KG1 (cell line): ENCODE results near the gene SND1.

Experiments
- DNase-seq: peaks from one replicate; lab custom pipeline; 2025; lab: John Stamatoyannopoulos, UW

The SND1 gene

DNA sequence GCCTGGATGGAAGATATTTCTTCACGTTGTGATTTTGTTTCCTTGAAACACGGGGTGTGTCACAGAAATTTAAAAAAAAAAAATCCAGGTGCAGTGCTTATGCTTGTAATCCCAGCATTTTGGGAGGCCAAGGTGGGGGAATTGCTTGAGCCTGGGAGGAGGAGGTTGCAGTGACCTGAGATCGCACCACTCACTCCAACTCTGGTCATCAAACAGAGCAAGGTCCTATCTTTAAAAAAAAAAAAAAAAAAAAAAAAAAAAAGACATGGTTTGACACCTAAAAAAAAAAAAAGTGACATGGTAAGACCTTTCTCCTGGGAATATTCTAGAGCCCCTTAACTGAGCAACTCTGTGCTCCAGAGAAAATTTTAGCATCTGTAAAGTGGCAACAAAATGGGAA is 388.2 kb downstream of the SND1 start:
- DNase-seq = no peak

DNA sequence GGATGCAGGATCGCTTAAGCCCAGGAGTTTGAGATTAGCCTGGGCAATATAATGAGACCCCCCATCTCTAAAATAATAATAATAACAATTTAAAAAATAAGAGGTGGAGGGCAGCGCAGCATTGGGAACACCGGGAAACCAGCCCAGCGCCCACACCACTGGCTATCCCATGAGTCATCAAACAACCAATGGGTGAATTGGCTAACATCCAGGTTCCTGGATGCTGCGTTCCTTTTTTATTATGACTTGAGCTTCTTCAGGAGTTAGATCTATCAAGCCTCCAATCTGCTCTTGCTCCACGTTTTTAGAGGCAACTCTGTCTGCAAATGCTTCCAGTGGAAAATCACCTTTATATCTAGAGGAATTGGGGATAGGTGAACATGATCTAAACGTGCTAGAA is 389.2 kb downstream of the SND1 start:
- DNase-seq = no peak

GRCh38 chr7:128042012-128042411 is 390.0 kb downstream of the SND1 start:
- no peak for DNase-seq

DNA sequence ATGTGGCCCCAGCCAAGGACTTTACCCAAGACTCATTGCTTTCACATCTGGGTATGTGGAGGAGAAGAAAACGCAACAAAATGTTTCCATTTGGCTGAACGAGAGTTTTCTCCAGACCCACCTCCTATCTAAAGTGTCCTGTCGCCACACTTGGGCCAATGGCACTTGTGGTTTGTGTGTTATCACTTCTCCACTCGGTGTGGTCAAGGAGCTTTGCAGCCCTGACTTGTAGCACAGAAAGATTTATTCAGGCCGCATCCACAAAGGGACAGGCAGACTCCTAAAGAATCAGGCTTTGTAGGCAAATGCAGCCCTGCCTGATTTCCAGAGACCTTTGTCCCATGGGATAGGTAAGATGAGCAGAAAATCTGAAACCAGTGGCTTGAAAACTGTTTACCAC is 392.1 kb downstream of the SND1 start:
- DNase-seq = no peak

DNA sequence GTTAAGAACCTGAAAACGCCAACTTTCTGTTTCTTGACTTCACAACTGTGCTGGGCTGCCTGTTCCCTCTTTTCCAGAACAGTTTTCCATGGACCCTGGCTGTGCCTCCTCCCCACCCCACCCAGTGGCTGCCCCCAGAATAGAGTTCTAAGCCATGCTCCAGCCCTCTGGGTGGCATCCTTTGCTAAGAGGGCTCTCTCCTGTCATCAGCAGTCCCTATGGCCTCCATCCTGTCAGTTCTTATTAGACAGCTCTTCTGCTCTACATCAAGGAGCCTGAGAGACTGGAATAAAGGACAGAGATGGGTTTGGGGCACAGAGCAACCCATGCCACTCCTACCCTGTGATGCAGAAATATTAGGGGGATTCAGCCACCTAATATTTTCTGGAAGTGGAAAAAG is 393.2 kb downstream of the SND1 start:
- DNase-seq = no peak

- no peak for DNase-seq
These were observed 393.8 kb downstream of the SND1 start for GRCh38 chr7:128045766-128046165.

GRCh38 chr7:128052404-128052803 is 400.4 kb downstream of the SND1 start:
- no peak for DNase-seq

GRCh38 chr7:128053023-128053422 is 401.0 kb downstream of the SND1 start:
- DNase-seq = no peak

- DNase-seq = no peak
These were observed 402.0 kb downstream of the SND1 start for GRCh38 chr7:128053991-128054390.

DNA sequence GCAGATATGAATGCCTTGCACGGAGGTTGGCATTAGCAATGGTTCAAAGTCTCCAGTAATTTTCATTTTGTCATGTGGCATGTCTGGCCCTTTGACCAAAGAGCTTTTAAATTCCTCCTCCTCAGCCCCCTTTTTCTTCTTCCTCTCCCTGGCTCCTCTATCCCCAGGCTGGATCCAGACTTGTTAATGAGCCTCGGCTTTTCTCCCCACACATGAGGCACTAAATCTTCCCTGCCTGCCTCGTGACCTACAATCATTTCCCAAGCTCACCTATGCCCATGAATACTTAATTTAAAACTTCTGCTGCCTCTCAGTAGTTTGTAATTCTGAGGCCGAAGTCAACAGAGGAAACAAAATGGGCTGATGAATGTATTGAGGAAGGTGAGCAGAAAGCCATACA is 402.5 kb downstream of the SND1 start:
- DNase-seq = no peak

DNA sequence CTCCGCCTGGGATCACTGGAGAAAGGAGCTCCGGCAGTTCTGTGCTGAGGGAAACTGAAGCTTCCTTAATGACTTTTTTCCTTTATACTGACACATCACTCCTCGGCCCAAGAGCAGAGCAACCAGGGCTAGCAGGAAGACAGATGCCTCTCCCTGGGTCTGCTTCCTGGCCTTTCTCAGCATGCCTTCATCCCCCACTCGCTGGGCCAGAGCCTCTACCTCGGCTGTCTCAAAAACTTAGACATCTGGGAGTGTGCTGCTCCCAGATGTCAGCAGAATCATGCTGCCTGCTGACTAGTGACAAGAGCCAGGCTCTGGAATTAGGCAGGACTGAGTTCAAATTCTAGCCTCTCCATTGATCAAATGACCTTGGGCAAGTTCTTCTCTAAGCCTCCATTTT is 403.6 kb downstream of the SND1 start:
- DNase-seq = no peak

DNA sequence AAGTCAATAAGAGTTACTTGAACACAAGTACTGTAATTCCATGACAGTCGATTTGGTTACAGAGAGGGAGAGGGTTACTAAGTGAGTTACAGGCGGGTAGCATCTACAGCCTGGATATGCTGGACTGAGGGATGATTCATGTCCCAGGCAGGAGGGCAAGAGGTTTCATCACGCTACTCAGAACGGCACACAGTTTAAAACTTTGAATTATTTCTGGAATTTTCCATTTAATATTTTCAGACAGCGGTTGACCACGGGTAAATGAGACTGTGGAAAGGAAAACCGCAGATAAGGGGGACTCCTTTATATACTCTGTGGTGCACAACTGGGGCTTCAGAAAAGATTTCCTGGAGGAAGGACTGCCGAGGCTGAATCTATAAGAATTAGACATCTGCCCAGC is 404.9 kb downstream of the SND1 start:
- DNase-seq = no peak

DNA sequence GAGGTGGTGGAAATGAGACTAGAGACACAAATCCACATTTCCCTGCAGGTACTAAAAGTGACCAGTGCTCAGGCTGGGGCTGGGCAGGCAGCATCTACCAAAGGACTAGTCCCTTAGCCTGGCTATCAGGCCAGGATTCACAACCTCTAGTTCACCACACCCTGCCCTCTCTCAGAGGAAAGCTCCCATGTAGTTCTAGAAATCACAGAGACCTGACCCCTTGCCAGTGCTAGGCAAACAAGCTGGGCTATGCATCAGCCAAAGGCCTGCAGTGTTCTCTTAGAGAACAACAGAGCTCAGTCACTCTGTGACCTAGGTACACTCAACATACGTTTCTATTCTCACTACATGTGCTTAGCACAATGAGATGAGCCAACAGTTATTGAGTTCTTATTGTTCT is 405.9 kb downstream of the SND1 start:
- no peak for DNase-seq

GRCh38 chr7:128059143-128059988 is 407.4 kb downstream of the SND1 start:
- DNase-seq = no peak

DNA sequence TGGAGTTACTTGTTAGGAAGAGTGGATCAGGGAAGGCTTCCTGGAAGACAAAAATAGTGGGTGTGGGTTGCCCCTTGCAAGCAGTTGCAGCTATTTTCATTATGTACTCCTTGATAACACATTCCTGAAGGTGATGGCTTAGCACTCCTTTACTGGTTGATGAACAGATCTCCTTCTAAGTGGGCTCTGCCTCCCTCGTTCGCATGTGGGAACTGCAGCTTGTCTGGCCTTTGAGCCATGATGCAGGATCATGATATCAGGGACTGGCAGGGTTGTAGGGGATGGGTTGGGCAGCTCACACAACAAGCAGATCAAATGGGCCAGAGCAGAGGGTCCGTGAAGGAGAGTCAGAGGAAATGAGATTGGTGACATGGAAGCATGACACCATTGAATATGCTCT is 408.0 kb downstream of the SND1 start:
- DNase-seq = no peak

DNA sequence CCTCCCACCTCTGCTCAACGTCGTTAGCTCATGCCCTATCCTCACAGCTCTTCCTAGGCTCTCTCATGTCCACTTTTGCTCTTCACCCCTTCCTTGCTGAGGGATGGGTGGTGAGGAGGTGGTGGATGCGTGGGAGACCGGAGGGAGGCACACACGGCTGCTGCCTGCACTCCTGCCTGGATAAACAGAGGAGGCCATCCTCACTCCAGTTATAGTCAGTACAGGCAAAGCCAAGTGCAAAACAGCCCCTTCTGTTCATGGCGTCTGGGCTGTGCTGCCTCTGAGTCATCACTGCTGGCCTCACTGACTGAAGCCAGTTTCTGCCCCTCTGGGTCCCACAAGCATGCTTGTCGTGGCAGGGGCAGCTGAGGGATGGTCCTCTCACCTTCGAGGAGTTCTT is 411.1 kb downstream of the SND1 start:
- no peak for DNase-seq

- no peak for DNase-seq
These were observed 413.9 kb downstream of the SND1 start for GRCh38 chr7:128065872-128066271.

GRCh38 chr7:128066395-128066794 is 414.4 kb downstream of the SND1 start:
- no peak for DNase-seq

DNA sequence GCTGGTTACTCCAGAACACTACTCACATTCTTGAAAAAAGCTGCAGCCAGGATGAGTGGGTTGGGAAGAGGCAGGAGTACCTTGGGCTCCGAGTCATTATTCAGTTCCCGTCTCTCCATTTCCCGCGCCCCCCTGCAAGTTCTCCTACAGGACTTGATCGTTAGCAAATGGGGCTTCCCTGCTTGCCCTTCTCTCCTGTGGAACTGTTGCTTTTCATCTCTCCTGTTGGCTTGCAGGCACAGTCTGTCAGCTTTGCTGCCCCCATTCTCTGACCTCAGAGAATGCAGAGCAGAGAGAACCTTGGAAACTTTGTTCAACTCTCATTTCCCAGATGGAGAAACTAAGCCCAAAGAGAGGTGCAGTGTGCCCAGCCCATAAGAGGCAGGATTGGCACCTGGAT is 414.9 kb downstream of the SND1 start:
- DNase-seq = no peak

GRCh38 chr7:128067983-128068382 is 416.0 kb downstream of the SND1 start:
- no peak for DNase-seq

GRCh38 chr7:128068785-128069184 is 416.8 kb downstream of the SND1 start:
- no peak for DNase-seq

- DNase-seq = no peak
These were observed 417.7 kb downstream of the SND1 start for GRCh38 chr7:128069373-128070364.

GRCh38 chr7:128071376-128071775 is 419.4 kb downstream of the SND1 start:
- DNase-seq = no peak
